Activated naive CD8-positive, alpha-beta T cell treated with anti-CD3 and anti-CD28 coated beads, Interleukin-2, amount 10 ng/mL, durations not matched to agents 7 days and 5 days (primary cell): ENCODE results near the gene PRSS53. TPM values are rescaled to one million over a fixed set of nuclear protein-coding genes. Genes with fewer than 3 reads are reported as not detected.
"Not testable (repeated sequence)": the region's sequence is repeated elsewhere in the genome, so short reads cannot be mapped to it uniquely, and the experiment has no call there.

Source experiments
- ATAC-seq: fragments of 150-1000 bp; cut with Tn5 transposase; one replicate; pipeline ENCODE4 v1.10.0; 2021; ENCODE audit warnings: low read depth, moderate library complexity
- POLR2A ChIA-PET: fragments of 350-600 bp; sonication (Branson Sonifier 250); formaldehyde crosslinking; loops from one replicate; lab custom pipeline; 2021; ENCODE audit warnings: antibody characterized with exemption; lab: Charles Lee
- DNase-seq: peaks from one replicate; pipeline ENCODE4 v3.0.0; 2021
- H3K27ac Mint-ChIP-seq: one replicate; pipeline ENCODE4 v1.8.0; 2022; ENCODE audit warnings: mild to moderate bottlenecking, mixed read lengths
- H3K27me3 Mint-ChIP-seq: one replicate; pipeline ENCODE4 v1.8.0; 2022; ENCODE audit warnings: mild to moderate bottlenecking, moderate library complexity, mixed read lengths
- H3K36me3 Mint-ChIP-seq: one replicate; pipeline ENCODE4 v1.8.0; 2021; ENCODE audit warnings: mild to moderate bottlenecking, mixed read lengths
- H3K4me1 Mint-ChIP-seq: one replicate; pipeline ENCODE4 v1.8.0; 2021; ENCODE audit warnings: mixed read lengths
- H3K4me3 Mint-ChIP-seq: one replicate; pipeline ENCODE4 v1.8.0; 2022; ENCODE audit warnings: mild to moderate bottlenecking, moderate library complexity, mixed read lengths
- H3K9me3 Mint-ChIP-seq: one replicate; pipeline ENCODE4 v1.8.0; 2021; ENCODE audit warnings: mixed read lengths
- total RNA-seq, 2 experiments: library from RNA; stranded (reverse); gene quantifications; one replicate each; pipeline ENCODE4 v1.2.3, GENCODE V29; 2021

PRSS53 gene
- total RNA-seq, 2 experiments from 2014 or later = 10.4 to 10.9 TPM

GRCh38 chr16:31112711-31113110 lies 24.0 kb upstream of the PRSS53 start:
- Mint-ChIP-seq H3K27ac (no peak overlapping the region), H3K4me1 (peaks cover 10% of the 10 kb centered on the region)
- POLR2A ChIA-PET = no interaction called here

GRCh38 chr16:31111881-31112466 lies 23.2 kb upstream of the PRSS53 start:
- no peak overlapping the region for H3K27ac Mint-ChIP-seq
- H3K36me3 Mint-ChIP-seq = peaks cover 13% of the 10 kb centered on the region
- H3K4me3 Mint-ChIP-seq = no peak overlapping the region
- ATAC-seq (no peak), DNase-seq (no peak)
- H3K4me1 Mint-ChIP-seq = peaks cover 14% of the 10 kb centered on the region
- POLR2A ChIA-PET = interaction anchor here (0.6 kb wide), 1 partner anchor 148 kb away, joined by 3 read pairs; no protein-coding TSS in a partner anchor
- H3K27me3 Mint-ChIP-seq = no peaks in the 10 kb centered on the region
- no peaks in the 10 kb centered on the region for H3K9me3 Mint-ChIP-seq

More at GRCh38 chr16:31112711-31113110, 24.0 kb upstream of the PRSS53 start:
- Mint-ChIP-seq H3K27me3 (no peaks in the 10 kb centered on the region), H3K9me3 (no peaks in the 10 kb centered on the region), H3K36me3 (peaks cover 13% of the 10 kb centered on the region), H3K4me3 (no peak overlapping the region)
- ATAC-seq = no peak
- no peak for DNase-seq

DNA sequence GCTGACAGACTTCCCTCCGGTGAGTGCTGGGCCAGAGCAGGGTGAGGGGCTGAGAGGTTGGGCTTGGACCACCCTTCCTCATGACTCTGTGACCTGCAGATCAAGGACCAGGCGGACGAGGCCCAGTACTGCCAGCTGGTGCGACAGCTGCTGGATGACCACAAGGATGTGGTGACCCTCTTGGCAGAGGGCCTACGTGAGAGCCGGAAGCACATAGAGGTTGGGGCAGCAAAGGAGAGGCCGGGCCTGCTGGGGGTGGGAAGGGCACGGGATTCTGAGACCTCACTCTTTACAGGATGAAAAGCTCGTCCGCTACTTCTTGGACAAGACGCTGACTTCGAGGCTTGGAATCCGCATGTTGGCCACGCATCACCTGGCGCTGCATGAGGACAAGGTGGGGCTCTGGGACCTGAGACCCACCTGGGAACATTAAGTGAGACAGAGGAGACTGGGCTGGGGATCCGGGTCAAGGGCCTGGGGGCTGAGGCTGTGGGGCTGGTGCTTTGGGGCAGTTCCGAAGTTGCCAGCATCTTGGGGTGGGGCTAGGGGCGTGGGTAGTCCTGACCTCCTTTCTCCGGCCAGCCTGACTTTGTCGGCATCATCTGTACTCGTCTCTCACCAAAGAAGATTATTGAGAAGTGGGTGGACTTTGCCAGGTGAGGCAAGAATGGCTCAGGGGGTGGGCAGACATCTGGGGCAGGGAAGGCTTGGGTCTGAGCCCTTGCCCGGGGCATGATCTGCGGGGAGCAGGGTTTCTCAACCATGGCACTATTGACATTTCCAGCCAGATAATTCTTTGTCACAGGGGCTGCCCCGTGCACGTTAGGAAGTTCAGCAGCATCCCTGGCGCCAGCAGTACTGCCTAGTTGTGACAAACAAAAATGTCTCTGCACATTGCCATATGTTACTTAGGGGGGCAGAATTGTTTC lies 21.6 kb upstream of the PRSS53 start:
- Mint-ChIP-seq H3K27me3 (no peaks in the 10 kb centered on the region), H3K36me3 (peaks cover 13% of the 10 kb centered on the region), H3K4me1 (peaks cover 18% of the 10 kb centered on the region), H3K27ac (peak overlapping the region; percentile 8), H3K4me3 (peak overlapping the region; percentile 20), H3K9me3 (no peaks in the 10 kb centered on the region)
- POLR2A ChIA-PET = no interaction called here
- no peak for ATAC-seq
- DNase-seq = no peak

DNA sequence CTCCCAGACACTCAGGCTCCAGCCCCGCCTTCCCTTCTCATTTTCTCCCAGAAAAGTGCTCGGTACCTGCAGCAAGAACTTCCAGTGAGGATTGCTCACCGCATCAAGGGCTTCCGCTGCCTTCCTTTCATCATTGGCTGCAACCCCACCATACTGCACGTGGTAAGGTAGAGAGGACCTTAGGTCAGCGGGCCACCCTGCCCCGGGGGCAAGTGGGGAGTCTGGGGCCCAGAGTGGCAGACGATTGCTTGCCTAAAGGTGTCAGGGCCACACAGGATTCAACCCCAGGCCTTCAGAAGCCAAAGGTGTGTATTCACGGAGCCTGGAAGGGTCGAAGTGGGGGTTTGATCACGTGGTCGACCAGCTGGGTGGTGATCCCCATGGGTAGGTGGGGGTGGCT lies 20.9 kb upstream of the PRSS53 start:
- no peak for DNase-seq
- Mint-ChIP-seq H3K9me3 (no peaks in the 10 kb centered on the region), H3K4me1 (peaks cover 16% of the 10 kb centered on the region), H3K27ac (peak overlapping the region; percentile 70), H3K4me3 (peak overlapping the region; percentile 80), H3K36me3 (peaks cover 13% of the 10 kb centered on the region), H3K27me3 (no peaks in the 10 kb centered on the region)
- no peak for ATAC-seq
- POLR2A ChIA-PET = no interaction called here

DNA sequence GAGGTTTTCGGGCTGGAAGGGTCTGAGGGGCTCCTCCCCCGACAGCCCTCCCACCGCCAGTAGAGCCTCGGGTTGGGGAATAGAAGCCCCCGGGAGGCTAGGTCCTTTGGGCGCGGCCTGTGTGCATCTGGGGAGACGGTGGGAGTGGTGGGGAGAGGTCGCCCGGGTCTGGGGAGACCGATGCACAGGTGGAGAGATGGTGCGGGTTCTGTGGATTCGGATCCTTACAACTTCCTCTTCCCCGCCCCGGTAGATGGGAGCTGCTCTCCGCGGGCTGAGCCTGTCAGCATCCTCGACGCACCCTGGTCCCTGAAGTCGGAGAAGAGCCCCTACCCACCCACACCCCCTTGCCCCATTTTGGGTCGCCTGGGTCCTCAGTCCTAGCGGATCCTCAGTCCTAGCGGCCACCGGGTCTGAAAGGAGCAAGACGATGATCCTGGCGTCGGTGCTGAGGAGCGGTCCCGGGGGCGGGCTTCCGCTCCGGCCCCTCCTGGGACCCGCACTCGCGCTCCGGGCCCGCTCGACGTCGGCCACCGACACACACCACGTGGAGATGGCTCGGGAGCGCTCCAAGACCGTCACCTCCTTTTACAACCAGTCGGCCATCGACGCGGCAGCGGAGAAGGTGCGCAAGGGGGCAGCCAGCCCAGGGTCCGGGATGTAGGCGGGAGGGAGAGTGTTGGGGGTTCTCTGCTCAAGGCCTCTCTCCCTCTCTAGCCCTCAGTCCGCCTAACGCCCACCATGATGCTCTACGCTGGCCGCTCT lies 20.2 kb upstream of the PRSS53 start:
- no peaks in the 10 kb centered on the region for H3K9me3 Mint-ChIP-seq
- POLR2A ChIA-PET = interaction anchor here (1.3 to 3.1 kb wide), 3 partner anchors 9 to 33 kb away, joined by 3 to 15 read pairs (median 3); partner anchors contain the start of gene KAT8
- peak overlapping the region; percentile 73 for H3K27ac Mint-ChIP-seq
- ATAC-seq (peak; percentile 4), DNase-seq (no peak)
- H3K4me1 Mint-ChIP-seq = peaks cover 16% of the 10 kb centered on the region
- peaks cover 13% of the 10 kb centered on the region for H3K36me3 Mint-ChIP-seq
- no peaks in the 10 kb centered on the region for H3K27me3 Mint-ChIP-seq
- H3K4me3 Mint-ChIP-seq = peak overlapping the region; percentile 82

DNA sequence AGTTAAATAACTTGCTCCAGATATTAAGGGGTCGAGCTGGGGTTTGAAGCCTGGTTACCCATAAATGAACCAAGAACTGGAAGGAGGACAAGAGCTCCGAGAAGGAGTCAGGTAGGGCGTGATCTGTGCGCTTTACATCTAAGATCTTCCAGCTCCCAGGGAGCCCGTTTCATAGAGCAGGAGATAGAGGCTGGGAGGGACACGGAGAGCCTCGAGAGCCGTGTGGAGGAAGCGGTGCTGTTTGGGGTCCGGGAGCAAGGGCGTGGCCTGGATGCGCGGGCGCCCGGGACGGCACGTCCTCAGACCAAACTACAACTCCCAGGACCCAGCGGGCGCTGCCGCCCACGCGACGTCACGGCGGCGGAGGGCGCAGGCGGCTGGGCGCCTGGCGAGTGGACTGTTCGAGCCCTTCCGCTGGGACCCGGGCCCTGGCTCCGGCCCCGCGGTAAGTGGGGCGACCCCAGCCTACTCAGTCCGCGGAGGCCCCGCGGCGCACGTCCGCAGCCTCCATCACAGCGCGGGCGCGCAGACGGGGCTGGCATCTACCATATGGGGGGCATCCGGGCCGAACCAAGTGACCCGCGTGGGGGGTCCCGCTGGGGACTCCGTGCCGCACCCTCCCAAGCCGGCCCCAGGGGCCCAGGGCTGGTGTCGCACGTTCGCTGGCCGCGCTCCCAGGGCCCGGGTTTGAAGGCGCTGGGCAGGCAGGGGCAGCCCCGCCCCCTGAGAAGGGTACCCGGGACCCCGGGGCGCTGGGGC lies 19.5 kb upstream of the PRSS53 start, which contains the start of gene BCKDK:
Gene BCKDK (plus strand): TSS at position 352 of the 759 bp plus-strand sequence. CDS start 838 bp downstream, outside the sequence.
- ATAC-seq (peak; percentile 86), DNase-seq (peak; percentile 85)
- no peaks in the 10 kb centered on the region for H3K9me3 Mint-ChIP-seq
- H3K4me3 Mint-ChIP-seq = peak within 1 kb of the TSS; percentile 88
- H3K36me3 Mint-ChIP-seq = peaks cover 13% of the 10 kb centered on the region
- peaks cover 14% of the 10 kb centered on the region for H3K4me1 Mint-ChIP-seq
- no peaks in the 10 kb centered on the region for H3K27me3 Mint-ChIP-seq
- POLR2A ChIA-PET = interaction anchor here (1.3 to 3.1 kb wide), 3 partner anchors 9 to 34 kb away, joined by 3 to 15 read pairs (median 3); partner anchors contain the start of gene KAT8
- H3K27ac Mint-ChIP-seq = peak within 1 kb of the TSS; percentile 87

- Mint-ChIP-seq H3K27me3 (no peaks in the 10 kb centered on the region), H3K9me3 (no peaks in the 10 kb centered on the region), H3K36me3 (peaks cover 13% of the 10 kb centered on the region), H3K4me1 (peaks cover 14% of the 10 kb centered on the region), H3K27ac (peak overlapping the region; percentile 87), H3K4me3 (peak overlapping the region; percentile 88)
- DNase-seq (no peak), ATAC-seq (no peak)
- POLR2A ChIA-PET = interaction anchor here (0.7 to 3.1 kb wide), 4 partner anchors 10 to 470 kb away, joined by 3 to 15 read pairs (median 4); partner anchors contain the start of gene KAT8
These were observed 18.7 kb upstream of the PRSS53 start for GRCh38 chr16:31107465-31107867.

DNA sequence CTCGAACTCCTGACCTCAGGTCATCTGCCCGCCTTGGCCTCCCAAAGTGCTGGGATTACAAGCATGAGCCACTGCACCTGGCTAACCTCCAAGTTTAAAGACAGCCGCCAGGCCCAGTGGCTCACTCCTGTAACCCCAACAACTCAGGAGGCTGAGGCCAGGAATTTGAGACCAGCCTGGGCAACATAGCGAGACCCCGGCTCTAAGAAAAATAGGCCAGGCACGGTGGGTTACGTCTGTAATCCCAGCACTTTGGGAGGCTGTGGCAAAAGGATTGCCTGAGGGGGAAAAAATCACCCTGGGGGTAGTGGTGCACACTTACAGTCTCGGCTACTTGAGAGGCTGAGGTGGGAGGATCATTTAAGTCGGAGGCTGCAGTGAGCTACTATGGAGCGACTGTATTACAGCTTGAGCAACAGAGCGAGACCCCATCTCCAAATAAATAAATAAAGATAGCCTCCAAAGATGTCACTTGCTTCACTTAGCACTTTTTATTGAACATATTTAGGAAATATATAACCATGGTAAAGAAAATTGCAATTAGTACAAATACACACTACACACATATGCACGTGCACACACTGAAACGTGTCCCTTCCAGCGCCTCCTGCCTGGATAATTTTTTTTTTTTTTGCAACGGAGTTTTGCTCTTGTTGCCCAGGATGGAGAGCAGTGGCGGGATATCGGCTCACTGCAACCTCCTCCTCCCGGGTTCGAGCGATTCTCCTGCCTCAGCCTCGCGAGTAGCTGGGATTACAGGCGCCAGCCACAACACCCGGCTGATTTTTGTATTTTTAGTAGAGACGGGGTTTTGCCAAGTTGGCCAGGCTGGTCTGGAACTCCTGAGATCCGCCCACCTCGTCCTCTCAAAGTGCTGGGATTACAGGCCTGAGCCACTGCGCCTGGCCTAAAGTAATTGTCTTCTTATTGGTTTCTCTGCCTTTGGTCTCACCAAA lies 18.0 kb upstream of the PRSS53 start:
- H3K27me3 Mint-ChIP-seq = no peaks in the 10 kb centered on the region
- no peak for DNase-seq
- H3K36me3 Mint-ChIP-seq = peaks cover 12% of the 10 kb centered on the region
- ATAC-seq = no peak
- H3K4me1 Mint-ChIP-seq = peaks cover 14% of the 10 kb centered on the region
- POLR2A ChIA-PET = interaction anchor here (0.7 to 3.1 kb wide), 3 partner anchors 11 to 469 kb away, joined by 4 to 15 read pairs (median 5); partner anchors contain the start of genes FUS and KAT8
- peak overlapping the region; percentile 88 for H3K4me3 Mint-ChIP-seq
- H3K9me3 Mint-ChIP-seq = no peaks in the 10 kb centered on the region
- H3K27ac Mint-ChIP-seq = no peak overlapping the region

DNA sequence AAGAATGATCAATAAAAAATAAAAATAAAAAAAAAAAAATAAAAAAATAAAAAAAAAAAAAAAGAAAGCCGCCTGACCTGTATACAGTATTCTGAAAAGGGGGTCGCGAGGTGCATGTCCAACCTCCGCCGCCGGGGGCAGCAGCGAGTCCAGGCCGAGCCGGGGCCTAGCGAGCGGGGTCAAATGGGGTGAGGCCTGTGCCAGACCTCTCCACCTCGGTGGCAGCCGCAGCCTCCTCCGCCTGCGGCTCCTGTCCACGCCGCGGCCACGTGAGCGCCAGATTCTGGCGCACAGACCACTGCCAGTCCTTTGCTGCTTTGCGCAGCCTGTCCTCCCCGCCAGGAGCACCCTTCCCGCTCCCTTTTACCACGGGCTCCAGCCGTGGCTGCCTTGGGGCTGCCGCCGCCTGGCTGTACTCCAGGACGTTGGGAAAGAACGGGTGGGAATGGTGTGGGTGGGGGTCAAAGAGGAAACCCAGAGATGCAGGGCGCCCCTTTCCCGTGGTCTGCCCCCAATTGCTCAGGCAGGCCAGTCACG lies 17.0 kb upstream of the PRSS53 start:
- POLR2A ChIA-PET = no interaction called here
- ATAC-seq = peak; percentile 59
- H3K36me3 Mint-ChIP-seq = peaks cover 12% of the 10 kb centered on the region

DNA sequence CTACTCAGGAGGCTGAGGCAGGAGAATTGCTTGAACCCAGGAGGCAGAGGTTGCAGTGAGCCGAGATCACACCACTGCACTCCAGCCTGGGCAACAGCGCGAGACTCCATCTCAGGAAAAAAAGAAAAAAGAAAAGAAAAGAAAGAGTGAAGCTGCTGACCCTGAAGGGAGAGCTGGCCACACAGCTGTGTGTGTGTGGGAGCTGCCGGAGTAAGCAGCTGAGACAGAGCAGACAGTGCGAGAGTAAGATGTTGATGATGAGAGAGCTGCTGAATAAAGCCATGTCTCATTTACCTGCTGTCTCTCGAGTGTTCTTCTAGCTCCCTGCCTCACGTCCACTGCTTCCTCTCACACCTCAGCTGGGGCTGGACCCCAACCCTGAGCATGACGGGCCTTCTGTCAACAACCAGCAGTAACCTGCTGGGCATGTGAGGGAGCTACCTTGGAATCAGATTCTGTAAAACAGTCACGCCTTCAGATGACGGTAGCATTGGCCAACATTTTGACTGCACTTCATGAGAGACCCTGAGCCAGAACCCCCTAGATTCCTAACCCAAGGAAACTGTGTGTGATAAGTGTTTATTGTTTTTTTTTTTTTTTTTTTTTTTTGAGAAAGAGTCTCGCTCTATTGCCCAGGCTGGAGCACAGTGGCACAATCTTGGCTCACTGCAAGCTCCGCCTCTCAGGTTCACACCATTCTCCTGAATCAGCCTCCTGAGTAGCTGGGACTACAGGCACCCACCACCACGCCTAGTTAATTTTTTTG lies 12.3 kb upstream of the PRSS53 start:
- H3K27me3 Mint-ChIP-seq, H3K36me3 Mint-ChIP-seq, DNase-seq, H3K4me3 Mint-ChIP-seq, ATAC-seq, H3K9me3 Mint-ChIP-seq, H3K27ac Mint-ChIP-seq, H3K4me1 Mint-ChIP-seq: not testable (repeated sequence)
- POLR2A ChIA-PET = interaction anchor here (0.7 to 1.1 kb wide), 2 partner anchors 27 to 63 kb away, joined by 3 to 6 read pairs; partner anchors contain the start of genes ZNF646 and ZNF668

More for the DNA sequence above, 17.0 kb upstream of the PRSS53 start:
- peak; percentile 91 for DNase-seq
- Mint-ChIP-seq H3K4me3 (peak overlapping the region; percentile 53), H3K9me3 (no peaks in the 10 kb centered on the region), H3K27me3 (peaks cover 2% of the 10 kb centered on the region), H3K27ac (peak overlapping the region; percentile 70), H3K4me1 (peaks cover 14% of the 10 kb centered on the region)
